Heart right ventricle (tissue), 16 donors: ENCODE measurements around the gene PRLR. TPM values are rescaled to one million over a fixed set of nuclear protein-coding genes. Genes with fewer than 3 reads are reported as not detected.
A peak's percentile ranks its signal among the peaks of the same experiment; 100 is the strongest.

ENCODE experiments used
- ATAC-seq, 8 donors: fragments of 200-7000 bp; cut with Tn5 transposase; one replicate each; pipeline ENCODE4 v1.9.1; 2020; ENCODE audit warnings: mild to moderate bottlenecking in 8 of 8, moderate library complexity in 8 of 8, moderate number of reproducible peaks in 1 of 8
- DNase-seq, 2 donors: peaks; one replicate each; pipeline ENCODE4 v3.0.0-alpha.2; 2020
- H3K27ac ChIP-seq, 10 donors: fragments of 200-600 bp; sonication (generic) in 2 of 10; one replicate each; pipeline versions ENCODE4 v1.5.0 to v1.8.0; 2020 to 2022; ENCODE audit warnings: mild to moderate bottlenecking in 3 of 10
- H3K27me3 ChIP-seq, 7 donors: fragments of 200-600 bp; one replicate each; pipeline ENCODE4 v1.8.0; 2021 to 2022; ENCODE audit warnings: mild to moderate bottlenecking in 2 of 7
- H3K36me3 ChIP-seq, 9 donors: fragments of 200-600 bp; sonication (generic) in 1 of 9; one replicate each; pipeline versions ENCODE4 v1.5.0 to v1.8.0; 2020 to 2022; ENCODE audit warnings: mild to moderate bottlenecking in 2 of 9
- H3K4me1 ChIP-seq, 9 donors: fragments of 200-600 bp; sonication (generic) in 1 of 9; one replicate each; pipeline versions ENCODE4 v1.5.0 to v1.8.0; 2020 to 2022; ENCODE audit warnings: mild to moderate bottlenecking in 4 of 9
- H3K4me3 ChIP-seq, 10 donors: fragments of 200-600 bp; sonication (generic) in 2 of 10; one replicate each; pipeline versions ENCODE4 v1.5.0 to v1.8.0; 2020 to 2022; ENCODE audit warnings: mild to moderate bottlenecking in 7 of 10, moderate library complexity in 2 of 10
- H3K9me3 ChIP-seq, 11 donors: fragments of 200-600 bp in 10 of 11; sonication (generic) in 2 of 11; one replicate each; pipeline versions ENCODE4 v1.5.0 to v1.8.0; 2013 to 2022; ENCODE audit warnings: mild to moderate bottlenecking in 2 of 11, control low read depth in 1 of 11, moderate library complexity in 1 of 11
- WGBS, 2 donors: extraction: QIAGEN DNeasy Blood & Tissue Kit; methylation state at CpG; one replicate each; pipeline ENCODE4 v1.1.7; 2013; ENCODE audit warnings: inconsistent platforms in 1 of 2; 5-methylcytosine and 5-hydroxymethylcytosine counted together
- intact Hi-C, 10 donors: fragments of 100-400 bp; cut with DNase I; formaldehyde crosslinking; loops; one replicate each; pipeline versions ENCODE4 v1.11.1 to v1.14.2; 2022
- polyA plus RNA-seq, 2 donors: library from polyadenylated mRNA; stranded (reverse); fragments of 200-250 nt; gene quantifications; one replicate each; pipeline ENCODE4 v1.2.3, GENCODE V29; 2013
- total RNA-seq, 10 donors: library from RNA; stranded (reverse); fragmentation: NEBNext Ultra II Directional in 3 of 10; extraction: Animal tissue kit (Norgen Biotek cat#: 25700) in 3 of 10; gene quantifications; one replicate each; pipeline versions ENCODE4 v1.2.1 to v1.2.4, GENCODE V29; 2021 to 2023
- TF ChIP-seq, protein P1 (sequence below), 9 donors: fragments of 200-600 bp; sonication (generic) in 2 of 9; IDR thresholded peaks; one replicate each; pipeline versions ENCODE4 v1.5.0 to v1.8.0; 2021 to 2022; ENCODE audit warnings: antibody characterized with exemption in 9 of 9, mild to moderate bottlenecking in 5 of 9, moderate library complexity in 1 of 9
- donor health status: Arrhythmogenic right ventricular cardiomyopathy.
- donor health status: ischemic (EF 13 %, LVEDD 7.1; RV severe dilation, severe dysfunction).
- donor health status: healthy with polysubstance abuse.
- donor health status: DM: no; HTN: yes; CAD: no.
- donor health status: DM: no; HTN: no; CAD: no.
- donor health status: ischemic (EF 25% LVEDD 6.9; RV normal size, moderate dysfunction).
- donor health status: ischemic (EF 25% LVEDD 5.7; RV mildly dilated, moderate dysfunction).
- donor health status: healthy.
- donor health status: DM: yes; HTN: yes; CAD: no.
- donor health status: Ischemic cardiomyopathy.
- donor health status: ischemic (EF 35%, LVEDD 5.7; RV mildly dilated, moderate dysfunction).
- donor health status: nonischemic (EF 11% LVEDD 7.7; RV severe dilation, severe dysfunction).
- donor health status: DM: yes; HTN: yes; CAD: no.
- donor health status: PGD.
- donor health status: ischemic (EF 29% LVEDD 5.4; RV normal size, mild dysfunction).
- donor health status: nonischemic (EF 23%, LVEDD 6.1; RV moderate dilation, normal function).

Gene PRLR
- total and polyA plus RNA-seq, 12 donors, result 0.04 to 1.3 (median 0.47) TPM

- H3K9me3 ChIP-seq, result no peaks in the 10 kb centered on the region
- no peaks in the 10 kb centered on the region for H3K36me3 ChIP-seq
- 28 to 68% methylated on average over 4 of the region's 4 CpGs for WGBS, 2 donors
- ATAC-seq, result peak in 5 of 8 donors; percentile 34 to 93 (median 70)
- no peak for DNase-seq
- no peak overlapping the region for H3K27ac ChIP-seq
- H3K4me1 ChIP-seq, result peaks cover 0 to 12% (median 0%) of the 10 kb centered on the region in 9 donors
- peaks cover 0 to 9% (median 3%) of the 10 kb centered on the region in 7 donors for H3K27me3 ChIP-seq
- TF ChIP-seq, protein P1, sequence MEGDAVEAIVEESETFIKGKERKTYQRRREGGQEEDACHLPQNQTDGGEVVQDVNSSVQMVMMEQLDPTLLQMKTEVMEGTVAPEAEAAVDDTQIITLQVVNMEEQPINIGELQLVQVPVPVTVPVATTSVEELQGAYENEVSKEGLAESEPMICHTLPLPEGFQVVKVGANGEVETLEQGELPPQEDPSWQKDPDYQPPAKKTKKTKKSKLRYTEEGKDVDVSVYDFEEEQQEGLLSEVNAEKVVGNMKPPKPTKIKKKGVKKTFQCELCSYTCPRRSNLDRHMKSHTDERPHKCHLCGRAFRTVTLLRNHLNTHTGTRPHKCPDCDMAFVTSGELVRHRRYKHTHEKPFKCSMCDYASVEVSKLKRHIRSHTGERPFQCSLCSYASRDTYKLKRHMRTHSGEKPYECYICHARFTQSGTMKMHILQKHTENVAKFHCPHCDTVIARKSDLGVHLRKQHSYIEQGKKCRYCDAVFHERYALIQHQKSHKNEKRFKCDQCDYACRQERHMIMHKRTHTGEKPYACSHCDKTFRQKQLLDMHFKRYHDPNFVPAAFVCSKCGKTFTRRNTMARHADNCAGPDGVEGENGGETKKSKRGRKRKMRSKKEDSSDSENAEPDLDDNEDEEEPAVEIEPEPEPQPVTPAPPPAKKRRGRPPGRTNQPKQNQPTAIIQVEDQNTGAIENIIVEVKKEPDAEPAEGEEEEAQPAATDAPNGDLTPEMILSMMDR (IDR thresholded peaks at IDR 0.05), result no peak
- intact Hi-C loops, result no loop called here
- no peak overlapping the region for H3K4me3 ChIP-seq
Observed at GRCh38 chr5:35015063-35015462, 215.2 kb downstream of the PRLR start.

- intact Hi-C loops, result no loop called here
- DNase-seq (peak; percentile 39 to 81), ATAC-seq (peak; percentile 81 to 97 (median 95))
- no peak overlapping the region for H3K4me3 ChIP-seq
- TF ChIP-seq, protein P1 (IDR thresholded peaks at IDR 0.05), result no peak
- no peak overlapping the region for H3K27ac ChIP-seq
- H3K9me3 ChIP-seq, result peaks cover 0 to 2% (median 0%) of the 10 kb centered on the region in 11 donors
- H3K36me3 ChIP-seq, result no peaks in the 10 kb centered on the region
- WGBS, 2 donors, result 32 to 52% methylated on average over 5 of the region's 5 CpGs
- H3K4me1 ChIP-seq, result peaks cover 0 to 12% (median 0%) of the 10 kb centered on the region in 9 donors
- H3K27me3 ChIP-seq, result peaks cover 0 to 9% (median 3%) of the 10 kb centered on the region in 7 donors
Observed at GRCh38 chr5:35012796-35013195, 217.5 kb downstream of the PRLR start.

- no peak for DNase-seq
Observed at GRCh38 chr5:35012365-35012764, 217.9 kb downstream of the PRLR start.

DNA sequence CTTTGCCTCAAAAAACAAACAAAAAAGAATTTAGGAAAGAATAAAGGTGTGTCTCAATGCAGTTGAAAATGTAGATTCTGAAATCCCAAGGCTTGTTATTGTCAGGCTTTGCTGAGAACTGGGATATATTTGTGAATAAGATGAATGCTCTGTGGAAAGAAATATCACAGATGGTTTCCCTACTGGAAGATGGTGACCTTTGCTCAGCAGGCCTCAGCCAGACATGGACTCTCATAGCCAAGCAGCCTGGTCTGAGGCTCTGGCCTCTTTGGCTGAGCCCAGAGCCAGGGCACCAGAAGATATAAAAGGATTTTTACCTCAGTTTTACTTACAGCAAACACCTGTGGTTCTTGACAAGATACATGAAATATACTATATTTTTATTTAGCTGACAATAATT, 219.6 kb downstream of the PRLR start:
- Histone ChIP-seq H3K36me3 (no peaks in the 10 kb centered on the region), H3K4me3 (no peak overlapping the region), H3K27me3 (peaks cover 0 to 10% (median 0%) of the 10 kb centered on the region in 7 donors), H3K27ac (no peak overlapping the region), H3K4me1 (peaks cover 0 to 12% (median 0%) of the 10 kb centered on the region in 9 donors), H3K9me3 (peaks cover 0 to 11% (median 0%) of the 10 kb centered on the region in 11 donors)
- intact Hi-C loops, result no loop called here
- no peak for DNase-seq
- TF ChIP-seq, protein P1 (IDR thresholded peaks at IDR 0.05), result no peak
- no peak for ATAC-seq

More at GRCh38 chr5:35012365-35012764, 217.9 kb downstream of the PRLR start:
- Histone ChIP-seq H3K4me1 (peaks cover 0 to 12% (median 0%) of the 10 kb centered on the region in 9 donors), H3K36me3 (no peaks in the 10 kb centered on the region), H3K4me3 (no peak overlapping the region), H3K27me3 (peaks cover 0 to 9% (median 1%) of the 10 kb centered on the region in 7 donors), H3K27ac (no peak overlapping the region), H3K9me3 (peaks cover 0 to 7% (median 0%) of the 10 kb centered on the region in 11 donors)
- WGBS, 2 donors, result 75 to 78% methylated on average over 3 of the region's 3 CpGs
- TF ChIP-seq, protein P1 (IDR thresholded peaks at IDR 0.05), result no peak
- intact Hi-C loops, result no loop called here
- no peak for ATAC-seq
